HG02588 (cell line): ENCODE measurements around the gene TSPAN13.

Experiments used
- ATAC-seq: cut with Tn5 transposase; IDR thresholded peaks from one replicate; pipeline ENCODE4 v1.9.1; 2021; ENCODE audit warnings: mild to moderate bottlenecking, moderate library complexity; ENCODE audit not compliant: unreplicated experiment

The TSPAN13 gene

DNA sequence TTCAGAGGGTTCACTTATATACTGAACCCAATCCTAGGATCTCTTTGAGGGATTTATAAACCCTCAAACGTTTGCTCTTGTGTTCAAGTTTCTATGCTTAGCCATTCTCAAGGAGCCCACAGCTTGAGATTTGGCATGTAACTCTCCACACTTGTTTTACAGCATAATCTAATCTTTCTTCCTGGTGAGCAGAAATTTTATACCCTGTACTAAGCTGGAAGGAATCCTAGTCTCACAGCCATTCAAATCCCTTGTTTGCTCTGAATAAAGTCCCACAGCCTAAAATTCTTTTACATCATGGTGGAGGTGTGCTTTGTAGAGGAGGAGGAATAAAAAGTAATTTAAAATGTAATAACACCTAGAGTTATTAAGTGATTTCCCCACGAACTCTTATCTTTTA, 56.6 kb downstream of the TSPAN13 start:
- ATAC-seq = no peak

- no peak for ATAC-seq
These were observed 57.0 kb downstream of the TSPAN13 start for GRCh38 chr7:16810573-16810972.

GRCh38 chr7:16811551-16811950, 58.0 kb downstream of the TSPAN13 start:
- ATAC-seq = no peak

DNA sequence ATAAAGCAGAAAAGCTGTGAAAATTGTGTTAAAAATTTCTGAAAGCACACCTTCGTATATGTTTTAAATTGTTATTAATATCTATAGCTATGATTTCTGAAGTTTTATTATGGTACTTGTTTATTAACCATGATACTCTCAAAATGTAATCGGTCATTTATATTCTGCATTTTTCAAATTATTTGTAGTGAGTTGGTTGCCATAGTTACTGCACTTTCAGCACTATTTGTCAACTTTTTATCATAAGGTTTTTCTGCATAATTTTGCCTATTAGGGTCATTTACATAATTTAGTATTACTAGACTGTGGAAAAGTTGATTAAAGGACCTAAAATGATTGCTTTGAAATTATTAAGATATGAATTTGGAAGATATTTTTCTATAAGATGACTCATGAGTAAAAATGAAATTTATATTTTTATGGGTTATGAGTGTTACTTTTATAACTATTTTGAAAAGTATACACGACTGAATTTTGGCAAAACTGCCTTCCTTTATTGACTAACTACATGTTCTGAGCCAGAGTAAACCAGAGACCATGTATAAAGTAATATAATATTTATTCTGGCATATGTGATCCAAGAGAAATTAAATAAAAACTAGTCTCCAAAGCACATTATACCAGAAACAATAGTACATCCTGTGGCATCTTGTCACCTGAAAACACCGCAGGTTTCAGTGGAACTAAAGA, 59.1 kb downstream of the TSPAN13 start:
- ATAC-seq = no peak

DNA sequence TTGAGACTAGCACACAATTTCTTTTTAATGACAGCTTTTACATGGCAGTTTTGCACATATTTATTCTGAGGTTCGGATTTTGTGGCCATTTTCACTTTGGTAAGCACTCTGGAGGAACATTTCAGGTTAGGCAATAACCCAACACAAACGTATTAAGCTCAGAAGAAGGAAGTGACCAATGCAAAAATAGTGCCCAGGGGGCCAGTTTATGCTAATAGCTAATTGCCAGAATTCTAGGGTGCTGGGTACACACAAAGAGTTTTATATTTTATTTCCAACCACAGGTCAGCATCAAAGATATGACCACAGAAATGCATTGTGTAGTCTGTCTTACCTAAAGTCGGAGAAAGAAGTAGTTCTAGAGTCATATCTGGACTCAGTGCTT, 59.7 kb downstream of the TSPAN13 start:
- ATAC-seq = no peak

DNA sequence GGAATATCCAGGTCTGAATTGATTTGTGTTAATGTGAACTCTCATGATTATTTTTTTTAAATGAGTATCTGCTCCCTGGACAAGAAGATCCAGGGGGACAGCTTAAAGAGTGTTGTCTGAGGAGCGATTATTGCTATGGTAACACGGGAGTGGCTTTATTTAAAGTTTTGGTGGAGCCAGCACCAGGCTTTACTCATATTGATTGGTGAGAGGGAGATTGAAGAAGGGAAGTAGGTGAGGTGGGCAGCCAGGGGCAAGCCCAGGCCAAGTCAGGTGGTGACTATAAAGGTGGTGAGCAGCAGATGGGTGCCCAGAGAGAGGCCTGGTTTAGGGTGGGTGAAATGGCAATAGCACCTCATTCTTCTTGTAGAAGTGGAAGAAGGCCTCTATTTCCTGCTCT, 61.4 kb downstream of the TSPAN13 start:
- no peak for ATAC-seq

GRCh38 chr7:16816824-16817223, 63.3 kb downstream of the TSPAN13 start:
- ATAC-seq = no peak

DNA sequence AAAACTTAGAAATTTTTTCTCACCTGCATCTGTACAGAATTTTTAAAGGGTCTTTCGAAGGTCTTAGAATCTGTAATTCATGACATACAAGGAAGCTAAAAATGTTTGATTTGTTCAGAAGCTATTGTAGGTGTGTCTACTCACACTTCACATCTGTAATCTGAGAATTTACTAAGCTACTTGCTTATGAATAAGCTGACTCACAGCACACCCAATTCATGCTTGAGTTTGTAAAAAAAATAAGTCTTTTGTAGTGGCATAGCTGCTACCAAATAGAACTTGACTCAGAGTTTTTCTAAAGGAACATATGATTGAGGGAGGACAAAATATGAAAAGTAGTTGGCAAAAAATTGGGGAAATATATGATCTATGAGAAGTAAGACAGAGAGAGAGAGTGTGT, 64.0 kb downstream of the TSPAN13 start:
- ATAC-seq = no peak

GRCh38 chr7:16818732-16819131, 65.2 kb downstream of the TSPAN13 start:
- ATAC-seq = no peak

DNA sequence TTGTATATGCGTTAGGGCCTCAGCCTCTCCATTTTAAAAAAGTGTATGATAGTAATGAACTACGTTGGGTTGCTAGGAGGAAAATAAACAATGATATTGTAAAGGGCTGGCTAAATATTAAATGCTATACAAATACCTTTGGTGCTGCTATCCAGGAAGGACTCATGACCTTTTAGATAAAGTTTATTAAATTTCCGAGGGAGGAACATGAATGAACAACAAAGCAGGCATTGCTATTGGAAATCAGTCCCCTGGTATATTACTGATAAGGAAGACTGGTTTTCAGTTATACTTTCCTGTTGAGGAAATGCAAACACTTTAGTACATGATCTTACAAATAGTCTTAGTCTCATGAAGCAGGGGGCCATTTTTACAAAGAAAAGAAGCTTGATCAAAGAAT, 68.5 kb downstream of the TSPAN13 start:
- no peak for ATAC-seq

GRCh38 chr7:16826060-16826459, 72.5 kb downstream of the TSPAN13 start:
- ATAC-seq = no peak

- no peak for ATAC-seq
These were observed 79.8 kb downstream of the TSPAN13 start for GRCh38 chr7:16833373-16833772.
